ENCODE measurements around the gene PKNOX2.

PKNOX2 gene

GRCh38 chr11:125262830-125263218, 98.3 kb downstream of the PKNOX2 start:
- H3K9me3 ChIP-seq (replicated peaks; ENCODE audit: insufficient read depth, low read length), result no peaks in the 10 kb centered on the region
- no peak overlapping the region for H3K4me2 ChIP-seq (ENCODE audit: low read depth, low read length)
- no peaks in the 10 kb centered on the region for H3K36me3 ChIP-seq (replicated peaks; ENCODE audit: insufficient read depth, low read length)
- H3K4me3 ChIP-seq (ENCODE audit: low read length), result no peak overlapping the region
- H3K4me1 ChIP-seq (ENCODE audit: low read length), result no peaks in the 10 kb centered on the region
- H3K9ac ChIP-seq (ENCODE audit: low read length), result no peak overlapping the region
- H3F3A ChIP-seq (ENCODE audit: insufficient read depth, low read length), result no peaks in the 10 kb centered on the region
- TF ChIP-seq CTCF (IDR thresholded peaks at IDR 0.05; ENCODE audit: low read length), result no peak
- no peak for TF ChIP-seq EZH2 (optimal IDR thresholded peaks at IDR 0.05; ENCODE audit: low read depth, low read length)
- no peak for TF ChIP-seq EZH2phosphoT487 (IDR thresholded peaks at IDR 0.05; ENCODE audit: low read length)
- H3K27ac ChIP-seq (ENCODE audit: low read length), result no peak overlapping the region
- no peak for DNase-seq
- no peak overlapping the region for H2AFZ ChIP-seq (ENCODE audit: low read length)
- H3K79me2 ChIP-seq (ENCODE audit: low read length), result no peaks in the 10 kb centered on the region
- H4K20me1 ChIP-seq (ENCODE audit: insufficient read depth, low read length), result no peaks in the 10 kb centered on the region
- H3K27me3 ChIP-seq (replicated peaks; ENCODE audit: insufficient read depth, low read length), result peaks cover 27% of the 10 kb centered on the region
- no peaks in the 10 kb centered on the region for H3K9me2 ChIP-seq (replicated peaks; ENCODE audit: insufficient read depth, low read length)

GRCh38 chr11:125263268-125263790, 98.8 kb downstream of the PKNOX2 start:
- Histone ChIP-seq H3F3A (ENCODE audit: insufficient read depth, low read length) (no peaks in the 10 kb centered on the region), H3K9me3 (replicated peaks; ENCODE audit: insufficient read depth, low read length) (no peaks in the 10 kb centered on the region), H3K9me2 (replicated peaks; ENCODE audit: insufficient read depth, low read length) (no peaks in the 10 kb centered on the region), H3K27ac (ENCODE audit: low read length) (no peak overlapping the region), H3K4me3 (ENCODE audit: low read length) (no peak overlapping the region), H3K4me2 (ENCODE audit: low read depth, low read length) (no peak overlapping the region), H3K9ac (ENCODE audit: low read length) (no peak overlapping the region), H3K27me3 (replicated peaks; ENCODE audit: insufficient read depth, low read length) (peaks cover 27% of the 10 kb centered on the region), H3K79me2 (ENCODE audit: low read length) (no peaks in the 10 kb centered on the region), H2AFZ (ENCODE audit: low read length) (no peak overlapping the region), H3K4me1 (ENCODE audit: low read length) (no peaks in the 10 kb centered on the region), H4K20me1 (ENCODE audit: insufficient read depth, low read length) (no peaks in the 10 kb centered on the region), H3K36me3 (replicated peaks; ENCODE audit: insufficient read depth, low read length) (no peaks in the 10 kb centered on the region)
- DNase-seq, result no peak
- TF ChIP-seq EZH2phosphoT487 (IDR thresholded peaks at IDR 0.05; ENCODE audit: low read length) (no peak), EZH2 (optimal IDR thresholded peaks at IDR 0.05; ENCODE audit: low read depth, low read length) (no peak), CTCF (IDR thresholded peaks at IDR 0.05; ENCODE audit: low read length) (no peak)

GRCh38 chr11:125264100-125265022, 99.8 kb downstream of the PKNOX2 start:
- Histone ChIP-seq H2AFZ (ENCODE audit: low read length) (no peak overlapping the region), H4K20me1 (ENCODE audit: insufficient read depth, low read length) (no peaks in the 10 kb centered on the region), H3K36me3 (replicated peaks; ENCODE audit: insufficient read depth, low read length) (no peaks in the 10 kb centered on the region), H3K4me2 (ENCODE audit: low read depth, low read length) (no peak overlapping the region), H3K9me2 (replicated peaks; ENCODE audit: insufficient read depth, low read length) (no peaks in the 10 kb centered on the region), H3F3A (ENCODE audit: insufficient read depth, low read length) (no peaks in the 10 kb centered on the region), H3K9me3 (replicated peaks; ENCODE audit: insufficient read depth, low read length) (no peaks in the 10 kb centered on the region), H3K4me3 (ENCODE audit: low read length) (no peak overlapping the region), H3K4me1 (ENCODE audit: low read length) (no peaks in the 10 kb centered on the region), H3K27me3 (replicated peaks; ENCODE audit: insufficient read depth, low read length) (peaks cover 27% of the 10 kb centered on the region), H3K27ac (ENCODE audit: low read length) (no peak overlapping the region), H3K79me2 (ENCODE audit: low read length) (no peaks in the 10 kb centered on the region), H3K9ac (ENCODE audit: low read length) (no peak overlapping the region)
- DNase-seq, result no peak
- TF ChIP-seq EZH2 (optimal IDR thresholded peaks at IDR 0.05; ENCODE audit: low read depth, low read length) (no peak), EZH2phosphoT487 (IDR thresholded peaks at IDR 0.05; ENCODE audit: low read length) (no peak), CTCF (IDR thresholded peaks at IDR 0.05; ENCODE audit: low read length) (no peak)
